GM21825 (cell line): ENCODE data around the gene ASIC3.
A peak's percentile ranks its signal among the peaks of the same experiment; 100 is the strongest.

Source experiments
- ATAC-seq: cut with Tn5 transposase; IDR thresholded peaks from one replicate; pipeline ENCODE4 v1.9.1; 2021; ENCODE audit warnings: mild to moderate bottlenecking, moderate library complexity; ENCODE audit not compliant: unreplicated experiment

ASIC3 gene

GRCh38 chr7:151069841-151070573 is 21.7 kb downstream of the ASIC3 start:
- no peak for ATAC-seq

- no peak for ATAC-seq
These were observed 22.2 kb downstream of the ASIC3 start for GRCh38 chr7:151070574-151070960.

- ATAC-seq: no peak
These were observed 22.9 kb downstream of the ASIC3 start for GRCh38 chr7:151071032-151071866.

- ATAC-seq: no peak
These were observed 25.7 kb downstream of the ASIC3 start for GRCh38 chr7:151073990-151074389.

- ATAC-seq: no peak
These were observed 26.7 kb downstream of the ASIC3 start for GRCh38 chr7:151074817-151075661.

GRCh38 chr7:151075662-151075971 is 27.3 kb downstream of the ASIC3 start:
- ATAC-seq: no peak

GRCh38 chr7:151075978-151076426 is 27.7 kb downstream of the ASIC3 start:
- ATAC-seq: no peak

GRCh38 chr7:151076863-151077704 is 28.8 kb downstream of the ASIC3 start:
- ATAC-seq: no peak

- no peak for ATAC-seq
These were observed 29.4 kb downstream of the ASIC3 start for GRCh38 chr7:151077705-151078232.

- ATAC-seq: no peak
These were observed 30.1 kb downstream of the ASIC3 start for GRCh38 chr7:151078233-151079040.

GRCh38 chr7:151079199-151079910 is 31.0 kb downstream of the ASIC3 start:
- ATAC-seq: no peak

GRCh38 chr7:151080067-151080521 is 31.8 kb downstream of the ASIC3 start:
- no peak for ATAC-seq

- peak; percentile 71 for ATAC-seq
These were observed 32.3 kb downstream of the ASIC3 start, which contains the start of gene FASTK for GRCh38 chr7:151080522-151081169. Gene FASTK (minus strand): TSS chr7:151080809. CDS start chr7:151080766, 43 bp downstream.

GRCh38 chr7:151081170-151082101 is 33.1 kb downstream of the ASIC3 start:
- no peak for ATAC-seq

- no peak for ATAC-seq
These were observed 34.1 kb downstream of the ASIC3 start for GRCh38 chr7:151082141-151083070.
